K562 (cell line): ENCODE results near the gene TYROBP. TPM values are rescaled to one million over a fixed set of nuclear protein-coding genes. Genes with fewer than 3 reads are reported as not detected.

ENCODE experiments used
- ATAC-seq: fragments of 200-7000 bp; cut with Tn5 transposase; 3 replicates; pipeline ENCODE4 v1.9.1; 2020; ENCODE audit warnings: moderate library complexity
- BruUV-seq: library from RNA; stranded (reverse); fragments of 400-500 nt; replicated peaks from 2 replicates; lab custom pipeline; 2021; lab: Mats Ljungman, UMichigan
- CTCF ChIA-PET: fragments of 300-600 bp; formaldehyde crosslinking; extraction: SDS; loops from one replicate; lab custom pipeline; 2021; ENCODE audit warnings: low intra/inter-chr PET ratio; lab: Yijun Ruan, JAX
- POLR2A ChIA-PET: fragments of 300-600, 350-650 bp; sonication (Branson Sonifier 250); formaldehyde crosslinking; extraction: SDS; loops from one replicate; lab custom pipeline; 2021; ENCODE audit warnings: antibody characterized with exemption, inconsistent platforms; lab: Yijun Ruan, JAX
- DNase-seq, 4 experiments: peaks; one replicate each; pipeline versions ENCODE4 v3.0.0 to v3.0.0-alpha.2; 2011 to 2018; ENCODE audit warnings: low spot score in 3 of 4, mixed read lengths in 3 of 4; ENCODE audit errors: extremely low read depth in 1 of 4
- FAIRE-seq: peaks from 2 replicates; lab custom pipeline; 2011; peaks lifted over from hg19 to GRCh38; lab: Jason Lieb, UNC
- H2AFZ ChIP-seq: 2 replicates; pipeline ENCODE4 v1.6.0; 2011; ENCODE audit warnings: low read depth, low read length, control low read depth, inconsistent platforms
- H3K27ac ChIP-seq: fragments of 200-600 bp; 3 replicates; pipeline ENCODE4 v1.8.0; 2011; ENCODE audit warnings: low read depth, mild to moderate bottlenecking, control low read depth, inconsistent platforms, low read length, moderate library complexity, mixed read lengths; ENCODE audit errors: extremely low read depth
- H3K27me3 ChIP-seq, 2 experiments: fragments of 300-600 bp in 1 of 2; 2 replicates in 1 of 2; 3 replicates in 1 of 2; pipeline versions ENCODE4 v1.6.0 to v1.8.0; 2011; ENCODE audit warnings: inconsistent platforms in 2 of 2, low read length in 2 of 2, mild to moderate bottlenecking in 1 of 2, mixed read lengths in 1 of 2, moderate library complexity in 1 of 2; ENCODE audit not compliant: control insufficient read depth in 2 of 2, insufficient read depth in 2 of 2
- H3K36me3 ChIP-seq: fragments of 300-600 bp; 3 replicates; pipeline ENCODE4 v1.8.0; 2011; ENCODE audit warnings: mild to moderate bottlenecking, low read length, inconsistent platforms; ENCODE audit not compliant: control insufficient read depth, insufficient read depth
- H3K4me1 ChIP-seq, 2 experiments: fragments of 200-600 bp in 1 of 2; replicated peaks in 1 of 2; 2 replicates in 1 of 2; 3 replicates in 1 of 2; pipeline versions ENCODE4 v1.5.1 to v1.8.0; 2011; ENCODE audit warnings: inconsistent platforms in 2 of 2, low read length in 2 of 2, mild to moderate bottlenecking in 1 of 2, mixed read lengths in 1 of 2, moderate library complexity in 1 of 2; ENCODE audit not compliant: control insufficient read depth in 2 of 2, insufficient read depth in 2 of 2
- H3K4me2 ChIP-seq: 2 replicates; pipeline ENCODE4 v1.6.1; 2011; ENCODE audit warnings: low read length, control low read depth, inconsistent platforms, mixed read lengths; ENCODE audit not compliant: insufficient read depth
- H3K4me3 ChIP-seq: fragments of 200-600 bp; sonication (generic), shearing (Covaris generic); 2 replicates; pipeline ENCODE4 v1.5.1; 2016; ENCODE audit warnings: control low read depth, inconsistent platforms
- H3K79me2 ChIP-seq: fragments of 200-600 bp; 3 replicates; pipeline ENCODE4 v1.8.0; 2011; ENCODE audit warnings: low read length, inconsistent platforms; ENCODE audit not compliant: control insufficient read depth, insufficient read depth
- H3K9ac ChIP-seq, 2 experiments: 2 replicates each; pipeline versions ENCODE4 v1.6.0 to v1.6.1; 2011; ENCODE audit warnings: low read depth in 2 of 2, low read length in 2 of 2, control low read depth in 1 of 2, inconsistent platforms in 1 of 2, mild to moderate bottlenecking in 1 of 2, mixed read lengths in 1 of 2; ENCODE audit not compliant: insufficient read depth in 1 of 2
- H3K9me1 ChIP-seq: one replicate; pipeline ENCODE4 v1.6.0; 2011; ENCODE audit warnings: inconsistent platforms, mild to moderate bottlenecking, low read length, moderate library complexity; ENCODE audit not compliant: control insufficient read depth, insufficient read depth
- H3K9me3 ChIP-seq: replicated peaks from 2 replicates; pipeline ENCODE4 v1.5.1; 2011; ENCODE audit warnings: low read depth, low read length, inconsistent platforms; ENCODE audit not compliant: control insufficient read depth, insufficient read depth
- H4K20me1 ChIP-seq: replicated peaks from 2 replicates; pipeline ENCODE4 v1.6.1; 2011; ENCODE audit warnings: low read length, inconsistent platforms, mixed read lengths; ENCODE audit not compliant: control insufficient read depth, insufficient read depth
- CTBP1 ChIP-seq: fragments of 450-650 bp; IDR thresholded peaks from 2 replicates; pipeline ENCODE4 v1.6.1; 2016; ENCODE audit warnings: borderline replicate concordance
- EWSR1 ChIP-seq: fragments of 450-650 bp; IDR thresholded peaks from 2 replicates; pipeline ENCODE4 v1.6.1; 2018; ENCODE audit warnings: borderline replicate concordance, mild to moderate bottlenecking, low read depth, moderate library complexity; ENCODE audit not compliant: partially characterized antibody
- ILK ChIP-seq: fragments of 450-650 bp; IDR thresholded peaks from 2 replicates; pipeline ENCODE4 v1.6.1; 2016; ENCODE audit warnings: missing genetic modification characterization, low read depth, mild to moderate bottlenecking, missing compliant biosample characterization, moderate library complexity, borderline replicate concordance
- MYNN ChIP-seq, 2 experiments: sonication (generic); formaldehyde crosslinking in 1 of 2; IDR thresholded peaks; 2 replicates each; pipeline versions ENCODE4 v1.5.0 to v1.6.1; 2016 to 2020; ENCODE audit warnings: antibody characterized with exemption in 1 of 2, missing genetic modification reagents in 1 of 2
- PCBP2 ChIP-seq: fragments of 200-400 bp; formaldehyde crosslinking; IDR thresholded peaks from 2 replicates; pipeline ENCODE4 v1.6.1; 2018; ENCODE audit warnings: low read length, low read depth, mild to moderate bottlenecking, moderate library complexity; ENCODE audit not compliant: poor library complexity, severe bottlenecking
- SREBF1 ChIP-seq: fragments of 150-350 bp; IDR thresholded peaks from 2 replicates; pipeline ENCODE4 v1.6.1; 2014; ENCODE audit warnings: antibody characterized with exemption, low read depth, low read length, borderline replicate concordance
- TCF7L2 ChIP-seq: fragments of 150-350 bp; IDR thresholded peaks from 2 replicates; pipeline ENCODE4 v1.6.1; 2016; ENCODE audit warnings: low read depth, mild to moderate bottlenecking, low read length, moderate library complexity
- WGBS: fragments of 100-300 bp; shearing (Covaris generic); methylation state at CpG from one replicate; pipeline ENCODE4 v1.1.6; 2016; ENCODE audit warnings: low coverage, mixed read lengths; ENCODE audit not compliant: insufficient coverage; ENCODE audit errors: missing lambda C conversion rate; 5-methylcytosine and 5-hydroxymethylcytosine counted together
- in situ Hi-C: fragments of 300-500 bp; cut with MboI; formaldehyde crosslinking; loops from 4 replicates; pipeline ENCODE4 v1.15.0; 2018; ENCODE audit warnings: inconsistent platforms, mixed read lengths
- intact Hi-C: fragments of 100-400 bp; cut with micrococcal nuclease; formaldehyde crosslinking; loops from 2 replicates; pipeline ENCODE4 v1.14.2; 2022
- polyA plus RNA-seq, 8 experiments: library from polyadenylated mRNA; depleted of rRNA in 4 of 8; stranded (reverse) in 5 of 8; unstranded in 3 of 8; fragments of >200 nt; fragmentation: Nextera tagmentation in 2 of 8; fragmentation: Illumina TruSeq in 1 of 8; extraction: Ambion mirVana in 2 of 8; extraction: Trizol in 1 of 8; gene quantifications; 2 replicates each; pipeline versions ENCODE4 v1.2.1 to v1.2.3, GENCODE V29; 2011 to 2014; ENCODE audit warnings: inconsistent platforms in 1 of 8, missing spikeins in 1 of 8
- total RNA-seq, 7 experiments: library from RNA; depleted of rRNA in 6 of 7; stranded (reverse); fragments of >200 nt in 6 of 7; fragmentation: Illumina TruSeq in 2 of 7; extraction: Trizol in 2 of 7; gene quantifications; 2 replicates each; pipeline versions ENCODE4 v1.2.1 to v1.2.3, GENCODE V29; 2011 to 2021; ENCODE audit warnings: low replicate concordance in 1 of 7
- TF ChIP-seq, protein P1 (sequence below), 3 experiments: fragments of 200-800 bp in 1 of 3; fragments of 250-450 bp in 1 of 3; fragments of 450-650 bp in 1 of 3; sonication (Bioruptor Pico) in 1 of 3; sonication (Bioruptor generic) in 1 of 3; formaldehyde crosslinking in 1 of 3; IDR thresholded peaks; 2 replicates each; pipeline versions ENCODE4 v1.6.1 to v1.8.0; 2016 to 2022; ENCODE audit warnings: mild to moderate bottlenecking in 2 of 3, missing genetic modification characterization in 2 of 3, missing compliant biosample characterization in 1 of 3, moderate library complexity in 1 of 3

The TYROBP gene
- total and polyA plus RNA-seq, 9 of the 15 experiments (the other 6 are each of a cell fraction or from before 2014, with no cell fraction given): 0.72 to 8.2 (median 2.4) TPM

DNA sequence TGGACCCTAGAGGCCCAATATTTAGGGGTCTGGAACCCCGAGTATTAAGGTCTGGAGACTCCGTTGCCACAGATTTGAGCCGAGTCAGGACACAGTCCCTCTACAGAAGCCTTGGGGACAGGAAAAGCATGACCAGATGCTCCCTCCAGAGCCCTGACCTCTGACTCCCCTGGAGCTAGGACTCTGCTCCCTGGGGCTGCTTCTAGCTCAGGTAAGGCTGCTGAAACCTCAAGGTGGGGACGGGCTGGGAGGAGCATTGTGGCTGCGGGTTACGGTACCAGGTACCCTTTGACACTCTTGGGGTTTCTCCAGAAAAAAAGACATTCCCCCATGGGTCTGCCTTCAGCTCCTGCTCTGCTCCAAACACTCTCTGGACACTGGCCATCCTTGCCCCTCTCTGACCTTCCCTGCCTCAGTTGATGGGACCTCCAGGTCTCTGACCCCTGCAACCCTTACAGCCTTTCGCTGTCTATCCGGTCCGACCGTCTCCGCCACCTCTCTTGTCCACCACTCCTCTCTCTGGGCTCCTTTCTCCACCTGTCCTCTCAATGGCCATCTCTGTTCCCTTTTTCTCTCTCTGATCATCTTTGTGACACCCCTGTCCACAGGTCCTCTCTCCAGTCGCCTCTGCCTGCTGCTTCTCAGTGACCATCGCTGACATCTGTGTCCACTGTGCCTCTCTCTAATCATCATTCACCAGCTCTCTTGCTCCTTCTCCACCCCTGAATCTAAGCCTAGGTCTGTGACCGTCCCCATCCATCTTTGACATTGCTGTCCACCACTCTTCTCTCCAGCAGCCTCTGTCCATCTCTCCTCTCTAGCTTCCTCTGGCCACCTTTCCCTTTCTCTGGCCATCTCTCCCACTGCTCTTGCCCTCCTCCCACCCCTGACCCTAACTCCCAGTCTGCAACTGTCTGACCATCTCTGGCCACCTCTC is 29.5 kb upstream of the TYROBP start:
- Histone ChIP-seq H3K4me2 (no peak overlapping the region), H3K9me1 (no peaks in the 10 kb centered on the region), H3K9me3 (no peaks in the 10 kb centered on the region), H3K27ac (no peak overlapping the region), H3K79me2 (no peaks in the 10 kb centered on the region), H3K36me3 (no peaks in the 10 kb centered on the region), H4K20me1 (0 out of 2 replicates have a peak, but pooled peaks cover 7% of the 10 kb centered on the region), H3K4me3 (no peak overlapping the region), H3K9ac (no peak overlapping the region), H3K4me1 (peaks cover 0 to 23% of the 10 kb centered on the region in 2 experiments; a peak in 3 of 5 replicates), H2AFZ (no peak overlapping the region), H3K27me3 (peaks cover 28 to 67% of the 10 kb centered on the region in 2 experiments)
- in situ Hi-C loops: no loop called here
- ATAC-seq (peak; percentile 64), DNase-seq (no peak), FAIRE-seq (no peak)
- WGBS: 18% methylated on average over 13 of the region's 14 CpGs
- no TSS peak for BruUV-seq
- POLR2A ChIA-PET: interaction anchor here (0.5 to 0.6 kb wide), 2 partner anchors 101 to 230 kb away, joined by 3 to 4 read pairs; no protein-coding TSS in a partner anchor
- CTCF ChIA-PET: no interaction called here
- intact Hi-C loops: loop anchor here (10.0 kb wide), 1 partner anchor 113 kb away; no protein-coding TSS in a partner anchor
- TF ChIP-seq MYNN (IDR thresholded peaks at IDR 0.05): no peak
- no peak for TF ChIP-seq MYNN (CRISPR knock-in tag; IDR thresholded peaks at IDR 0.05)
- TF ChIP-seq SREBF1: no peak
- no peak for TF ChIP-seq PCBP2
- TF ChIP-seq EWSR1: no peak
- TF ChIP-seq, protein P1, sequence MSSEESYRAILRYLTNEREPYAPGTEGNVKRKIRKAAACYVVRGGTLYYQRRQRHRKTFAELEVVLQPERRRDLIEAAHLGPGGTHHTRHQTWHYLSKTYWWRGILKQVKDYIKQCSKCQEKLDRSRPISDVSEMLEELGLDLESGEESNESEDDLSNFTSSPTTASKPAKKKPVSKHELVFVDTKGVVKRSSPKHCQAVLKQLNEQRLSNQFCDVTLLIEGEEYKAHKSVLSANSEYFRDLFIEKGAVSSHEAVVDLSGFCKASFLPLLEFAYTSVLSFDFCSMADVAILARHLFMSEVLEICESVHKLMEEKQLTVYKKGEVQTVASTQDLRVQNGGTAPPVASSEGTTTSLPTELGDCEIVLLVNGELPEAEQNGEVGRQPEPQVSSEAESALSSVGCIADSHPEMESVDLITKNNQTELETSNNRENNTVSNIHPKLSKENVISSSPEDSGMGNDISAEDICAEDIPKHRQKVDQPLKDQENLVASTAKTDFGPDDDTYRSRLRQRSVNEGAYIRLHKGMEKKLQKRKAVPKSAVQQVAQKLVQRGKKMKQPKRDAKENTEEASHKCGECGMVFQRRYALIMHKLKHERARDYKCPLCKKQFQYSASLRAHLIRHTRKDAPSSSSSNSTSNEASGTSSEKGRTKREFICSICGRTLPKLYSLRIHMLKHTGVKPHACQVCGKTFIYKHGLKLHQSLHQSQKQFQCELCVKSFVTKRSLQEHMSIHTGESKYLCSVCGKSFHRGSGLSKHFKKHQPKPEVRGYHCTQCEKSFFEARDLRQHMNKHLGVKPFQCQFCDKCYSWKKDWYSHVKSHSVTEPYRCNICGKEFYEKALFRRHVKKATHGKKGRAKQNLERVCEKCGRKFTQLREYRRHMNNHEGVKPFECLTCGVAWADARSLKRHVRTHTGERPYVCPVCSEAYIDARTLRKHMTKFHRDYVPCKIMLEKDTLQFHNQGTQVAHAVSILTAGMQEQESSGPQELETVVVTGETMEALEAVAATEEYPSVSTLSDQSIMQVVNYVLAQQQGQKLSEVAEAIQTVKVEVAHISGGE (CRISPR knock-in tag; IDR thresholded peaks at IDR 0.05): no peak
- TF ChIP-seq TCF7L2: no peak
- TF ChIP-seq ILK: no peak
- TF ChIP-seq CTBP1: peak; percentile 21; the same call in 1 of the 2 replicates
